ENCODE results near the gene FAF1. TPM values are rescaled to one million over a fixed set of nuclear protein-coding genes. Genes with fewer than 3 reads are reported as not detected.

Gene FAF1
- total RNA-seq, 4 donors from 2014 or later, result 33.8 to 55.8 (median 45.6) TPM

- DNase-seq (ENCODE audit: low spot score in 2 of 2), result no peak
- intact Hi-C loops (cut with DNase I; ENCODE audit: low total_unique reads), result no loop called here
- H3K4me3 ChIP-seq (ENCODE audit: low read depth, poor library complexity, severe bottlenecking), result no peak overlapping the region
- WGBS, 2 donors, result 2 to 3% methylated on average over 18 to 22 of the region's 25 CpGs
- TF ChIP-seq POLR2A (IDR thresholded peaks at IDR 0.05), result no peak
Measured at GRCh38 chr1:50416150-50416527, 543.9 kb downstream of the FAF1 start.

- DNase-seq (ENCODE audit: low spot score in 2 of 2), result no peak
- no peak overlapping the region for H3K4me3 ChIP-seq (ENCODE audit: low read depth, poor library complexity, severe bottlenecking)
- intact Hi-C loops (cut with DNase I; ENCODE audit: low total_unique reads), result no loop called here
- no peak for TF ChIP-seq CTCF (IDR thresholded peaks at IDR 0.05)
- WGBS, 2 donors, result 6 to 10% methylated on average over 40 to 49 of the region's 56 CpGs
Measured at GRCh38 chr1:50415235-50416149, 544.6 kb downstream of the FAF1 start.

- WGBS, 2 donors, result 40 to 41% methylated on average over 7 of the region's 7 CpGs
- H3K4me3 ChIP-seq (ENCODE audit: low read depth, poor library complexity, severe bottlenecking), result no peak overlapping the region
- intact Hi-C loops (cut with DNase I; ENCODE audit: low total_unique reads), result no loop called here
- no peak for TF ChIP-seq POLR2A (IDR thresholded peaks at IDR 0.05)
- TF ChIP-seq CTCF (IDR thresholded peaks at IDR 0.05), result no peak
- no peak for DNase-seq (ENCODE audit: low spot score in 2 of 2)
Measured at GRCh38 chr1:50414853-50415234, 545.2 kb downstream of the FAF1 start.

- no peak overlapping the region for H3K4me3 ChIP-seq (ENCODE audit: low read depth, poor library complexity, severe bottlenecking)
- intact Hi-C loops (cut with DNase I; ENCODE audit: low total_unique reads), result no loop called here
- WGBS, 2 donors, result 88 to 94% methylated on average over 1 of the region's 1 CpG
- no peak for DNase-seq (ENCODE audit: low spot score in 2 of 2)
- TF ChIP-seq POLR2A (IDR thresholded peaks at IDR 0.05) (no peak), CTCF (IDR thresholded peaks at IDR 0.05) (no peak)
Measured at GRCh38 chr1:50412813-50413476, 547.1 kb downstream of the FAF1 start.

- no peak overlapping the region for H3K4me3 ChIP-seq (ENCODE audit: low read depth, poor library complexity, severe bottlenecking)
- DNase-seq (ENCODE audit: low spot score in 2 of 2), result no peak
- TF ChIP-seq POLR2A (IDR thresholded peaks at IDR 0.05) (no peak), CTCF (IDR thresholded peaks at IDR 0.05) (no peak)
- WGBS, 2 donors, result 79 to 89% methylated on average over 4 of the region's 4 CpGs
- intact Hi-C loops (cut with DNase I; ENCODE audit: low total_unique reads), result no loop called here
Measured at GRCh38 chr1:50405814-50406213, 554.3 kb downstream of the FAF1 start.

- 61 to 69% methylated on average over 2 of the region's 2 CpGs for WGBS, 2 donors
- intact Hi-C loops (cut with DNase I; ENCODE audit: low total_unique reads), result no loop called here
- TF ChIP-seq POLR2A (IDR thresholded peaks at IDR 0.05) (no peak), CTCF (IDR thresholded peaks at IDR 0.05) (no peak)
Measured at GRCh38 chr1:50393522-50394120, 566.4 kb downstream of the FAF1 start.

More at GRCh38 chr1:50393522-50394120, 566.4 kb downstream of the FAF1 start:
- H3K4me3 ChIP-seq (ENCODE audit: low read depth, poor library complexity, severe bottlenecking), result no peak overlapping the region
- no peak for DNase-seq (ENCODE audit: low spot score in 2 of 2)

All from lower leg skin (tissue), 4 donors.